Activated CD8-positive, alpha-beta T cell treated with anti-CD3 and anti-CD28 coated beads for 36 hours (primary cell): ENCODE results near the gene NFE2L2. TPM values are rescaled to one million over a fixed set of nuclear protein-coding genes. Genes with fewer than 3 reads are reported as not detected.

Experiments
- ATAC-seq: fragments of 200-7000 bp; cut with Tn5 transposase; one replicate; pipeline ENCODE4 v1.10.0; 2021; ENCODE audit warnings: mild to moderate bottlenecking, moderate library complexity
- CTCF ChIA-PET: fragments of 350-600 bp; sonication (Branson Sonifier 250); formaldehyde crosslinking; loops from one replicate; lab custom pipeline; 2021; ENCODE audit warnings: antibody characterized with exemption; lab: Charles Lee
- POLR2A ChIA-PET: fragments of 350-600 bp; sonication (Branson Sonifier 250); formaldehyde crosslinking; loops from one replicate; lab custom pipeline; 2021; ENCODE audit warnings: antibody characterized with exemption; lab: Charles Lee
- DNase-seq: peaks from one replicate; pipeline ENCODE4 v3.0.0-alpha.2; 2020
- H3K27ac Mint-ChIP-seq: one replicate; pipeline ENCODE4 v1.8.0; 2021; ENCODE audit warnings: mild to moderate bottlenecking, mixed read lengths
- H3K27me3 Mint-ChIP-seq: one replicate; pipeline ENCODE4 v1.8.0; 2021; ENCODE audit warnings: mixed read lengths
- H3K36me3 Mint-ChIP-seq: one replicate; pipeline ENCODE4 v1.8.0; 2021; ENCODE audit warnings: low read depth, mixed read lengths
- H3K4me1 Mint-ChIP-seq: one replicate; pipeline ENCODE4 v1.8.0; 2021; ENCODE audit warnings: low read depth, mixed read lengths
- H3K4me3 Mint-ChIP-seq: one replicate; pipeline ENCODE4 v1.8.0; 2021; ENCODE audit warnings: mild to moderate bottlenecking, moderate library complexity, mixed read lengths
- H3K9me3 Mint-ChIP-seq: one replicate; pipeline ENCODE4 v1.8.0; 2021; ENCODE audit warnings: mixed read lengths
- CTCF ChIP-seq: fragments of 200-600 bp; IDR thresholded peaks from one replicate; pipeline ENCODE4 v1.8.0; 2022; ENCODE audit warnings: antibody characterized with exemption, mild to moderate bottlenecking
- intact Hi-C: fragments of 100-400 bp; cut with micrococcal nuclease; formaldehyde crosslinking; loops from one replicate; pipeline ENCODE4 v1.10.0; 2022
- total RNA-seq, 2 experiments: library from RNA; stranded (reverse); gene quantifications; one replicate each; pipeline ENCODE4 v1.2.3, GENCODE V29; 2021

NFE2L2 gene
- total RNA-seq, 2 experiments from 2014 or later = 57.3 to 57.6 TPM

- H3K4me3 Mint-ChIP-seq = no peak overlapping the region
- H3K9me3 Mint-ChIP-seq = no peaks in the 10 kb centered on the region
- POLR2A ChIA-PET = interaction anchor here (1.0 to 1.7 kb wide), 3 partner anchors 10 to 74 kb away, joined by 3 to 14 read pairs (median 5); partner anchors contain the start of gene NFE2L2
- no peak overlapping the region for H3K27ac Mint-ChIP-seq
- H3K27me3 Mint-ChIP-seq = no peaks in the 10 kb centered on the region
- CTCF ChIA-PET = interaction anchor here (0.6 to 5.6 kb wide), 21 partner anchors 10 to 147 kb away, joined by 3 to 58 read pairs (median 4); partner anchors contain the start of gene NFE2L2
- H3K4me1 Mint-ChIP-seq = peaks cover 17% of the 10 kb centered on the region
- intact Hi-C loops = loop anchor here (10.0 kb wide), 2 partner anchors 131 to 301 kb away; no protein-coding TSS in a partner anchor
- ATAC-seq (no peak), DNase-seq (no peak)
- no peaks in the 10 kb centered on the region for H3K36me3 Mint-ChIP-seq
- no peak for TF ChIP-seq CTCF
Measured at GRCh38 chr2:177295484-177295883, 31.0 kb upstream of the NFE2L2 start.

- intact Hi-C loops = loop anchor here (2.0 to 10.0 kb wide), 3 partner anchors 25 to 297 kb away; no protein-coding TSS in a partner anchor
Measured at GRCh38 chr2:177291701-177292100, 27.2 kb upstream of the NFE2L2 start.

GRCh38 chr2:177289824-177290628 is 25.5 kb upstream of the NFE2L2 start:
- intact Hi-C loops = loop anchor here (2.0 to 10.0 kb wide), 3 partner anchors 23 to 295 kb away; no protein-coding TSS in a partner anchor
- H3K9me3 Mint-ChIP-seq = no peaks in the 10 kb centered on the region
- CTCF ChIA-PET = interaction anchor here (0.6 to 2.4 kb wide), 9 partner anchors 18 to 126 kb away, joined by 3 to 15 read pairs (median 3); partner anchors contain the start of gene NFE2L2

More at GRCh38 chr2:177291701-177292100, 27.2 kb upstream of the NFE2L2 start:
- Mint-ChIP-seq H3K4me3 (no peak overlapping the region), H3K27ac (no peak overlapping the region), H3K27me3 (no peaks in the 10 kb centered on the region), H3K36me3 (no peaks in the 10 kb centered on the region), H3K4me1 (peaks cover 28% of the 10 kb centered on the region), H3K9me3 (no peaks in the 10 kb centered on the region)
- ChIA-PET CTCF (interaction anchor here (0.7 to 5.6 kb wide), 3 partner anchors 13 to 129 kb away, joined by 3 to 58 read pairs (median 3); partner anchors contain the start of gene NFE2L2), POLR2A (interaction anchor here (1.1 to 2.0 kb wide), 2 partner anchors 26 to 27 kb away, joined by 3 to 8 read pairs; partner anchors contain the start of gene NFE2L2)
- no peak for TF ChIP-seq CTCF
- DNase-seq (no peak), ATAC-seq (peak; percentile 15)

GRCh38 chr2:177287814-177288213 is 23.3 kb upstream of the NFE2L2 start:
- Mint-ChIP-seq H3K4me3 (no peak overlapping the region), H3K4me1 (peaks cover 27% of the 10 kb centered on the region), H3K27ac (no peak overlapping the region), H3K27me3 (no peaks in the 10 kb centered on the region), H3K9me3 (no peaks in the 10 kb centered on the region), H3K36me3 (no peaks in the 10 kb centered on the region)
- no peak for ATAC-seq
- POLR2A ChIA-PET = interaction anchor here (1.4 to 2.6 kb wide), 2 partner anchors 8 to 23 kb away, joined by 3 to 20 read pairs; partner anchors contain the start of gene NFE2L2
- intact Hi-C loops = no loop called here
- TF ChIP-seq CTCF = no peak
- CTCF ChIA-PET = interaction anchor here (0.8 to 2.4 kb wide), 2 partner anchors 24 to 26 kb away, joined by 4 to 15 read pairs; no protein-coding TSS in a partner anchor
- DNase-seq = no peak

More at GRCh38 chr2:177289824-177290628, 25.5 kb upstream of the NFE2L2 start:
- H3K27me3 Mint-ChIP-seq = no peaks in the 10 kb centered on the region
- H3K36me3 Mint-ChIP-seq = no peaks in the 10 kb centered on the region
- DNase-seq (peak; percentile 35), ATAC-seq (peak; percentile 75)
- peak overlapping the region; percentile 88 for H3K27ac Mint-ChIP-seq
- H3K4me3 Mint-ChIP-seq = peak overlapping the region; percentile 28
- no peak for TF ChIP-seq CTCF
- H3K4me1 Mint-ChIP-seq = peaks cover 27% of the 10 kb centered on the region
- POLR2A ChIA-PET = interaction anchor here (0.6 to 2.6 kb wide), 3 partner anchors 25 to 112 kb away, joined by 3 to 20 read pairs (median 8); partner anchors contain the start of gene NFE2L2
